Measurements from ENCODE around the gene SLC22A7. TPM values are rescaled to one million over a fixed set of nuclear protein-coding genes. Genes with fewer than 3 reads are reported as not detected.

SLC22A7 gene
- total RNA-seq, 1 experiment from 2014 or later = not detected

DNA sequence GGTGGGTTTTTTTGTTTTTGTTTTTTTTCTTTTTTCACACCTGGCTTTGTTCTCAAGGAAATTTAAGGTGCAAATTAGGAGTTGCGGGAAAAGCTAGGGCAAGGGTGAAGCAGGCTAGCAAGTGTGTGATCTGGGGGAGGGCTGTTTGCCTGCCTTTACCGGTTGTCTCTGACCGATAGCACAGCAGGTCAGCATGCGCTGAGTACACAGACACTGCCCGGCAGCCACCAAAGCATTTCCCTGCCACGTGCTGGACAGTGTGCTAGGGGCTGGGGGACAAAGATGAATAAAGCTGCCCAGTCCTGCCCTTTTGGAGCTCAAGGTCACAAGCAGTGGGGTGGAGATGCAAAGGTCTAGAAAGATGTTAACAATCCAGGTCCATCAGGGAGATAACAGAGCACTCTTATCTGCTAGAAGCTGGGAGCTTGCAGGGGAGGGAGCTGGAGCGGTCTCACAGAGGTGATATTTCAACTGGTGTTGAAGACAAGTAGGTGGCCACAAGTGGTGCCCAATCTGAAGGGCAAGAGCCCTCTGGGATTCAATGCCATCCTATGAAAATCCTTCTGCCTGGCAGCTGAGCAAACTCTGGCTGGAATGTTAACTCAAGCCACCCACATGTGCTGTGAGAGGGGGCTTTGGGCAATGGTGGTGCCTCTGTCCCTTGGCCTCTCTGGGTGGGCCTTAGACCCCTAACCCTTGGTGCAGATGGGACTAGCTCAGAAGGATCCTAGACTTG, 30.3 kb upstream of the SLC22A7 start:
- no peak for DNase-seq (ENCODE audit: low spot score)

DNA sequence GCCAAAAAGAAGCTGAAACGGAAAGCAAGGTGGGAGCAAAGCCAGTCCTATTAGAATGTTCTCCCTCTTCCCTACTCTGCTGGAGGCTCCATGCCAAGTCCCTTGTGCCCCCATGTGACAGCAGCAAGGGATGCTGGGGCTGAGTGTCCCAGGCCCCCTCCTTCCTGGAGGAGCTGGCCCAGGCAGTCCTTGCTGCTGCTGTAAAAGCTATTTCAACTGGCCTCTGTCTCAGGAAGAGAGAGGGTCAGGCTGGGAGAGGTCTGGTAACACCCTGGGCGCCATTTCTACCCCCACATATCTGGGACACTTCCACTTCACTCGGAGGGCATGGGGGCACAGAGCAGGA, 29.7 kb upstream of the SLC22A7 start:
- DNase-seq (ENCODE audit: low spot score) = no peak

DNA sequence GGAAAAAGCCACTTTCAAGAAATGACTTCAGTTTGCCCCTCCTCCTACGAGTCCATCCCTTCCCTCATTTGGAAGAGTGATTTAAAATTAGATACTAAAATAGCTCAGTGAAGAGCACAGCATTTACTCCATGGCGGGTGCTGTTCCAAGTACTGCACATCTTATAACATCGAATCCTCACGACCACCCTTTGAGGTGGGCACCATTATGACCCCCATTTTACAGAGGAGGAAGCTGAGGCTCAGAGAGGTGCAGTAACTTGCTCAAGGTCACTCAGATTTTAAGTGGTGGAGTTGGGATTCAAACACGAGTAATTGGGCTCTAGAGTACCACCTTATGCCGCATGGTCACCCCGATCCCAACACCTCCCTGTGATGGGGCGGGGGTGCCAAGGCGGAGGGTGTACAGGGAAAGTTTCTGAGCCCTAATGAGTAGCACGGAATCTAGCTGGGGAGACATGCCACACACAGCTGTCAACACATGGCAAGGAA, 29.2 kb upstream of the SLC22A7 start:
- DNase-seq (ENCODE audit: low spot score) = no peak

DNA sequence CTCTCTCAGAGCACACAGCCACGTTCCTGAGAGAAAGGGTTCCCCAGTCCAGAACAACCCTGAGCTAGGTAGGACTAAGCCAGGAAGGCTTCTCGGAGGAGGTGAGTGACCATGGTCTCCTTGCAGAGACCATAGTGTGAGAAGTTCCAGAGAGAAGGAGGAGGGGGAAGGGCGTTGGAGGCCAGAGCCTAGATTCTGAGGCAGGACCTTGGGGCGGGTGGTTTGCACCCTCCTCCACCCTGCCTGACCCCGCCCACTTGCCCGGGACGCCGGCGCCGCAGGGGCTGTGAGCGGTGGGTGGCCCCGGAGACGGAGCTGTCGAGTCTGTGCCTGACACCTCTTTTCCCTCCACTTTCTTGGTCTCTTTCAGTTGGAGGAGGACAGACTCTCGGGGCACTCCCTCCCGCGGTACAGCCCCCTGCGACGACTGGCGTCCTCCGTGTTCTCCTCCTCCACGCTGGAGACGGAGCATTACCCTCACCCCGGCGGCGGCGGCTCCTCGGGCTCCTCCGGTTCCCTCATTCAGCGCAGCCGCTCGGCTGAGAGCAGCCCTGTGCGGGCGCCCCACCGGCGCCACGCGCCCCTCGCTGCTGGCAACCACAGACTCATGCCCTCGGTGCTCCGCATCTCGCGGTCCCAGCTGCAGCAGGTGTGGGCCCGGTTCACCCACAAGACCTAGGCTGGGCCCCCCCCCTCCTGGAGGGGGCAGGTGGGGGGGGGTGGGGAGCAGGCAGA, 28.6 kb upstream of the SLC22A7 start:
- no peak for DNase-seq (ENCODE audit: low spot score)

GRCh38 chr6:43271103-43271815, 26.8 kb upstream of the SLC22A7 start:
- DNase-seq (ENCODE audit: low spot score) = no peak

GRCh38 chr6:43271944-43272343, 26.1 kb upstream of the SLC22A7 start:
- no peak for DNase-seq (ENCODE audit: low spot score)

- no peak for DNase-seq (ENCODE audit: low spot score)
These were observed 24.4 kb upstream of the SLC22A7 start for GRCh38 chr6:43273707-43274106.

- no peak for DNase-seq (ENCODE audit: low spot score)
These were observed 23.7 kb upstream of the SLC22A7 start for GRCh38 chr6:43274127-43274915.

GRCh38 chr6:43274916-43275597, 23.0 kb upstream of the SLC22A7 start:
- no peak for DNase-seq (ENCODE audit: low spot score)

DNA sequence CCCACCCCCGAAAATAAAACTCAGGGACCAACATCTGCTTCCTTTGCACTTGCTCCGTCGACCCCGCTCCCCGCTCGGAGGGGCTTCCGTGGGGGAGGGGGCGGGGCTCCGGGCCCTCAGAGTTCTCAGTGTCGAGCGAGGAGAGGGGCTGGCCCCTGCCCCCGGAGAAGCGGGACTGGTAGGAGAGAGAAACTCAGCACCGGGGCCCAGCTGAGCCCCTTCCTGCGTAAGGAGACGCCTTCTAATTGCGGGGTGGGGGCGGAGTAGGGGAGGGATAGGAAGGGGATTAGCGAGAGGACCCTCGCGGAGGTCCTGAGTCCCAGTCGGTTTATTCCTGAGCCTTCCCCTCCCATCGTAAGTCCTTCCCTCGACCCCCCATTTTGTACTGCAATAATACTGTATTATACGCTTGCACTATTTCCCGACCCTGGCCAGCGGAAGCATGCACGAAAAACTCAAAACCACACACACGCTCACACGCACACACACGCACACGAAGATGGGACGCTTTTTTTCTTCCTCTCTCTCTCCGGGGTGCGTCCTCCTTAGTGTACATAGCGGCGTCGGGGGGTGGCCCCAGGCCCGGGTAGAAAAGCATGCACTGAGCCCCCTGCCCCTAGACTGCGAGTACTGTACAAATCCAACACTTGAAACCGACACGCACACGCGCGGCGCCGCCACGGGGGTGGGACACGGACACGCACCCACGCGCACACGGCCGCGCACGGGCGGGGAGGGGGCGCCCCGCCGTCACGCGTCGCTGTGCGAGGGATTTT, 22.1 kb upstream of the SLC22A7 start:
- DNase-seq (ENCODE audit: low spot score) = no peak

DNA sequence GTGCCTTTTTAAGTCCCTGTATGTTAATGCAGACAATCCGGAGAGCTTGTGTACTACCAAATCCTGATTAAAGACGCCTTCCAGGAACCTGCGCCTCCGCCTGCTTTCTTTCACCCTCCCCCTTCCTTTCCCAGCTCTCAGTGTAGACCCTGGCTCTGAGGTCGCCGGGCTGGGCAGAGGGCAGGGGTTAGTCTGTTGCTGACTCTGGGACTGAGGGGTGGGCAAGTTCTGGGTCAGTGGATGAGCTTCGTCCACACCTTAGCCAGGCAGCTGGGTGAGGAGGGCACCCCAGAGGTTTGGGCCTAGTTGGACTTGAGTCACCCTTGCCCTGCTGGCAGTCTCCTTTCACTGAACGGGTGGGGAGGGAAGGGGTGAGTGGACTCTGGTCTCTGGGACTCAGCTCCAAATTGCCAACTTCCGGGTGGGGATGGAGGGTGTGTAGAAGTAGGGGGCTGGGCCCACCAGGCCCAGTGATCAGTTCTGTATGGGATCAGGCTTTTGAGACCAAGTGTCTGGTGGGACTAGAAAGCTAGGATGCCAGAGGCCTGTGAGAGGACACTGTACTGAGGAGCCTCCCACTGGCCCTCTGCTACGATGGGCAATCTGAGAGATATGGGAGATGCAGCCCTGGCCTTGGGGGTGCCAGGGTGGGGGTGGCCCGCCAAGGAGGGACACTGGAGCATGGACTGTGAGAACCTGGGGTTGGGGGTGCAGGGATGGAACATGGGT, 21.3 kb upstream of the SLC22A7 start:
- DNase-seq (ENCODE audit: low spot score) = no peak

GRCh38 chr6:43277306-43277642, 20.8 kb upstream of the SLC22A7 start:
- DNase-seq (ENCODE audit: low spot score) = no peak

DNA sequence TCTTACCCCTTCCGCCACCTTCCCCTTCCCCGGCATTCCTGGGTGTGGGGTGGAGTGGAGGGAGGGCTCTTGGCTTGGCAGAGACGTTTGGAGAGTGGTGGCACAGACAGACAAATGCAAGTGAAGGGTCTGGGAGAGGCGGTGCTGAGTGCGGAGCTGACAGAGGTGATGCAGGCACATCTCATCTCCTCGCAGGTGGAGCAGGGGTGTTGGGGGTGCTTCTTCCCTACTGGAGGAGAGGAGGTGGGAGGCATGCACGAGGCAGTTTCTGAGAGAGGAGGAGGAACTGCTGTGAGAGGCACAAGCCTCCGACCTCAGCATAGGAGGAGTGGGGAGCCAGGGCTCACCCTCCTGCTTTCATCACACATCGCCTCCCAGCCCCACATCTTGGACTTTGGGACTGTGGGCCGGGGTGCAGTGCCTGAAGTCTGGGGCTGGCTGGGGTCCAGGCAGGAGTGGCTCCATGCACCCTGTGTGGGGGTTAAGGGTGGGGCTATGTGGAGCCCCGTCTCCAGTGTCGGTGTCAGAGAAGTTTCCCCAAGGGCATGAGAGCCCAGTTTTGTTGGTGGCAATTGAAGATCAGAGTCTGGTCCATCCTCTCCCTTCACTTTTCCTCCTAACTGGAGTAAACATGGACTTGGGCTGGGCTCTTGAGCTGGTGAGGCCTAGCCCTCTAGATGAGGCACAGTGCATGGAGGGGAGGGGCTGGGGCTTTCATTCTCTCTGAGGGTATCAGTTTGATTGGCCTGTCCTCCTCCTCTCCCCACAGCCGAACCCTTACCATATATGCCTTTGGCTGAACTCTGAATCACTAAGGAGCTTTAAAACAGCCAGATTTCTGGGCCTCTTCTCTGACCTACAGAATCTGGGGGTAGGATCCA, 20.2 kb upstream of the SLC22A7 start:
- DNase-seq (ENCODE audit: low spot score) = no peak

DNA sequence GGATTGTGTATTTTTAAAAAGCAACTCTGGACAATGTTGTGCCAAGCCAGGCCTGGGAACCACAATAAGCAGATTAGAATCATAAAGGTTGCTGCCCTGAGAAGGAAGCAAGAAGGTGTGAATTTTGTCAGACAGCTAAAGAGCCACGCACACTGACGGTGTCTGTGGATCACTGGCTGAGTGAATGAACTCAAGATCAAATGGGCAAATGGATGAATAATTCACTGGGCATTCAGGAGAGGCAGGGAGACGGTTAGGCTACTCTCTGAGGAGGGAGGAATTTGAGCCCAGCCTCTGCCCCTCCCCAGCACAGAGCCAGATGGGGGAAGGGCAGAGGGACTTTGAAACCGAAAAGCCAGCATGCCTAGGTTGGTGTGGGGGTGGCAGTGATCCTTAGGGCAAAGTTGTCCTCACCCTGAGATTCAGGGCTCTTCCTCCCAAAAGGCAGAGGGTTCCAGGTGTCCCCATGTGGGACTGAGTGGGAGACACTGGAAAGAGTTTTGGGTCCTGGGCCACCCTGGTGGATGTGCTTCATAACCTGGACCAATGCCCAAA, 19.5 kb upstream of the SLC22A7 start:
- DNase-seq (ENCODE audit: low spot score) = no peak

GRCh38 chr6:43280234-43280633, 17.8 kb upstream of the SLC22A7 start:
- DNase-seq (ENCODE audit: low spot score) = no peak

DNA sequence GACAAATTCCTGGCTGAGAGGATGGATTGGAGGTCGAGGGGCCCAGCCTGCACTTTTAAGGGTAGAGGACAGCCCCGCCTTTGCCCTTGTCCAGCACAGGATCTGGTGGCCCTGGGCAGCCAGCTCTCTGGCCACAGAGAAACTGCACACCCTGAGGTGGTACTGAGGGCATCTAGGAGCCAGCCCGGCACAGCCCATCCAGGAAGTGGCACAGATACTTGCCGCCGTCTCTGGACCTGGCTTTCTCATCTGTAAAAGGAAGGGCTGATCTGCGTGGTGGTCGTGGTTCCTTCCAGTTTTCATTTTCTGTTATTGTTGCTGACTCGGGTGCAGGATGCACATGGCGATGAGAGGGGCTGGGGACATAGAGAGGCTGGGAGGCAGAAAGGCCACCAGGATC, 16.0 kb upstream of the SLC22A7 start:
- no peak for DNase-seq (ENCODE audit: low spot score)

- DNase-seq (ENCODE audit: low spot score) = no peak
These were observed 15.2 kb upstream of the SLC22A7 start for GRCh38 chr6:43282636-43283513.

GRCh38 chr6:43283514-43283901, 14.6 kb upstream of the SLC22A7 start:
- no peak for DNase-seq (ENCODE audit: low spot score)
